GM13977 (cell line): ENCODE data around the gene DDX27.

Experiments used
- DNase-seq: peaks from one replicate; pipeline ENCODE4 v3.0.0; 2012; ENCODE audit warnings: low spot score
- CTCF ChIP-seq: IDR thresholded peaks from 2 replicates; pipeline ENCODE4 v1.5.1; 2012; ENCODE audit warnings: mild to moderate bottlenecking, control low read depth; ENCODE audit not compliant: insufficient read depth; ENCODE audit errors: extremely low read depth, missing control alignments
- in situ Hi-C: fragments of 300-500 bp; cut with MboI; formaldehyde crosslinking; loops from one replicate; pipeline ENCODE4 v1.12.0; 2022; ENCODE audit warnings: low sequenced_read_pairs, low pct_unique_long_range_greater_than_20kb, mixed read lengths, inconsistent platforms; ENCODE audit not compliant: unreplicated experiment

DDX27 gene

GRCh38 chr20:49279677-49280462 lies 60.7 kb downstream of the DDX27 start:
- in situ Hi-C loops: no loop called here

GRCh38 chr20:49280463-49281058 lies 61.3 kb downstream of the DDX27 start:
- no peak for DNase-seq
- in situ Hi-C loops: no loop called here
- TF ChIP-seq CTCF: no peak

More at GRCh38 chr20:49279677-49280462, 60.7 kb downstream of the DDX27 start:
- DNase-seq: no peak
- TF ChIP-seq CTCF: no peak

GRCh38 chr20:49281059-49281912 lies 62.1 kb downstream of the DDX27 start:
- DNase-seq: no peak
- no peak for TF ChIP-seq CTCF

GRCh38 chr20:49281913-49282467 lies 62.8 kb downstream of the DDX27 start:
- TF ChIP-seq CTCF: no peak
- in situ Hi-C loops: no loop called here
- DNase-seq: no peak

More at GRCh38 chr20:49281059-49281912, 62.1 kb downstream of the DDX27 start:
- in situ Hi-C loops: no loop called here

- TF ChIP-seq CTCF: no peak
- in situ Hi-C loops: no loop called here
- DNase-seq: no peak
These were observed 63.5 kb downstream of the DDX27 start for GRCh38 chr20:49282584-49283171.
